GM19035 (cell line): ENCODE data around the gene OSBPL1A.
A peak's percentile ranks its signal among the peaks of the same experiment; 100 is the strongest.

Experiments
- ATAC-seq: cut with Tn5 transposase; IDR thresholded peaks from one replicate; pipeline ENCODE4 v1.9.1; 2021; ENCODE audit not compliant: unreplicated experiment

OSBPL1A gene

DNA sequence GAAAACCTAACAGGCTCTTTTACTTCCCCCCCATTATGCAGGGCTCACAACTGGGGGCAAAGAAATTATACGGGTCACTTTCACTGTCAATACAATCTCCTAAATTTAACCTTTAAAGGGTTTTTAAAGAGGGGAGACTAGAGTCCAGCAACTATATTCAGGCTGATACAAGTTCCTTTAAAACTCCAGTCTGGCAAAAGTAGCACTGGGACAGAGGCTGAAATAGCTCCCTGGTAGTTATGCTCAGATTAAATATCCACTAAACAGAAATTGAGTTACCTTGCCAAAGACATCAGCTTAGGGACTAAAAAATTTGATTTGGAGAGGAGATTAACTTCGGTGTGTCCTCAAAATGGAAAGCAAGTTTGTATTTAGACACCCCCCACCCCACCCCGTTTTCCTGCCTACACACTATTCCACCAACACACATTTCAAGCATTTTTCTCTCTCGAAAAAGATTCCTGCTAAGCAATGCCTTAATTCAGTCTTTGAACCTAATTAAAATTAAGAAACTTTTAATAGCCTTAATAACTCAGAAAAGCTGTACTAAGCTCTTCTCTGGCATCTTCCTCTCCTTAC, 127.2 kb downstream of the OSBPL1A start:
- ATAC-seq = no peak

DNA sequence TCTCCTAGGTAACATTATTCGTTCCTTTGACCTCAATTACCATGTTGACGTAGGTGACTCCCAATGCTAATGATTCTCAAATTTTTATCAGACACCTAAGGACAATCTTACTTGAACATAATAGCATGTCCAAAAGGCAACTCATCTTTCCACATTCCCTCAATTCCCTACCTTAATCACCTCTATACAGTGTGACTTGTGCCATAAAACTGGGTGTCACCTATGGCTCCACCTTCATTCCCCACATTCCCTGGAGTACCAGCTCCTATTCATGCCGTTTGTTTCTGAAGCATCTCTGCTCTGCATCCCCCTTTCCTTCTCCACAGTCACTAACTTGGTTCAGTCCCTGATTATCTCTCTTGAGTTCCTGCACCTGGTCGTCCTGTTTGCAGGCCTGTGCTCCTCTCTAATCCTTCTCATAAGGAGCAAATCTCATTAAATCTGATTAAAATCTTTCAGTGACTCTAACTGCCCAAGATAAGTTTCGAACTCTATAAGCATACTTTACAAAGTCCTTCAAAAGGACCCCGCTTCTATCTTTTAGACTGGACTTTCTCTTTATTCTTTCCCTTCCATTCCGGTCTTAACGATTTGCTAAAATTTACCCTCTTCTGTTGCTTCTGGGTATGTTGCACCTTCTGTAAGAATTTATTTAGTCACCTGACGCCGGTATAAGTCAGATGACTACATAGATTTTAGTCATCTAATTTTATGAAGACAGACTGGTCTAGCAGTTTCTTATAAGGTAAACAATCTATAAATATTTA, 128.7 kb downstream of the OSBPL1A start:
- no peak for ATAC-seq

DNA sequence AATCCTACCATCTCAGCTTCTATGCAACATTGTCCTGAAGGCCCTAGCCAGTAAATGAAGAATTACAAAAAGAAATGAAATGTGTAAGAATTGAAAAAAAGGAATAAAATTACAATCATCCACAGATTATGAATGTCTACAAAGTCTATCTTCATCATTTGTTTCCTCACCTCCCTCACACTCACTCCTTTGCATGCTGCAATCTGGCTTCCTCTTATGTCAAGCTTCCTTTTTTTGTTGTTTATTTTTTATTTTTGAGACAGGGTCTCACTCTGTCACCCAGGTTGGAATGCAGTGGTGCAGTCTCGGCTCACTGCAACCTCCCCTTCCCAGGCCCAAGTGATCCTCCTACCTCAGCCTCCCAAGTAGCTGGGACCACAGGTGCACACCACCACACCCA, 129.7 kb downstream of the OSBPL1A start:
- ATAC-seq = no peak

GRCh38 chr18:24266131-24266530, 131.5 kb downstream of the OSBPL1A start:
- no peak for ATAC-seq

- ATAC-seq = no peak
Observed at GRCh38 chr18:24265502-24266064, 132.0 kb downstream of the OSBPL1A start.

- no peak for ATAC-seq
Observed at GRCh38 chr18:24263050-24263449, 134.6 kb downstream of the OSBPL1A start.

- ATAC-seq = no peak
Observed at GRCh38 chr18:24262087-24262486, 135.5 kb downstream of the OSBPL1A start.

- ATAC-seq = no peak
Observed at GRCh38 chr18:24259869-24260641, 137.6 kb downstream of the OSBPL1A start.

- ATAC-seq = no peak
Observed at GRCh38 chr18:24254071-24254470, 143.6 kb downstream of the OSBPL1A start.

DNA sequence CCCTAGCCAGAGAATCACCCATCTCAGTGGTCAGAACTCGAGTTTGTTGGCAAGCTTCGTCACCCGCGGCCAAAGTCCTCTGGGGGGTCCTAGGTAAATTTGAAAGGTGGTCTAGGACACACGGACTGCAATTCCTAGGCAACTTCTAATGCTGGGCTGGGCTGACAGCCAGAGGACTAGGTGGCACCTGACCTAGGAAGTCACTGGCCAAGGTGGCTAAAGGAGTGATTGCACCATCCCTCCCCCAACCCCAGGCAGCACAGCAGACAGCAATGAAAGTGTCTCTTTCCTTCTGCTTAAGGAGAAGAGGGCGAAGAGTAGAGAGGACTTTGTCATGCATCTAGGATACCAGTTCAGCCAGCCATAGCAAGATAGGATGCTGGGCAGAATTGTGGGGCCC, 147.9 kb downstream of the OSBPL1A start:
- ATAC-seq = no peak

DNA sequence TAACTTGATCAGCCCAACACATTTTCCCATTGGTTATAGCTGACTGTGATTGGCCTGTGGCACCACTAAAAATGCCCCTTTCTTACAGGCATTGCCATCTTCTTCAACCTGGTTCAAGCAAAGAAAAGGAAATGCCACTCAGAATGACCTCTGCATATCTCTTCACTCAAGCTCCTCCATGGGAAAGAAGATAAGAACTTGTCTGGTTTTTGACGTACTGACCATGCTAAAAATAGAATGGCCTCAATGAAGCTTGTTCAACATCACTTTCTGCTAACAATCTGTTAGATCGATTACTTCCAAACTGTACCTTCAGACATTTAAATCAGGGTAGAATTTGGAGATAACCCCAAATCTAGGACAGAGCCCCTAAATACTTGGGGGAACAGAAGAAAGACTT, 149.3 kb downstream of the OSBPL1A start:
- no peak for ATAC-seq

DNA sequence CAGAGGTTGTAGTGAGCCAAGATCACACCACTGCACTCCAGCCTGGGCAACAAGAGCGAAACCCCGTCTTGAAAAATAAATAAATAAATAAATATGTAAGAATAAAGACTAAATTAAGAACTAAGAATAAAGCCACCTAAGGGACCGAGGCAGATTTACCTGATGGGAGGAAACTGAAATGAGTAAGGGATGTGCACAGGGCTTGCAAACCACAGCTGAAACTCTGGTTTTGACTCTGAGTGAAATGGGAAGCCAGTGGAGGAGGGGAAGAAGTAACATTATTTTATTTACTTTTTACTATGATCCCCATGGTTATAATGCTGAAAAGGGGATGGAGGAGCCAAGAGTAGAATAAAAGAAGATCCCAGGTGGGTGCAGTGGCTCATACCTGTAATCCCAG, 151.5 kb downstream of the OSBPL1A start:
- ATAC-seq = peak; percentile 96

DNA sequence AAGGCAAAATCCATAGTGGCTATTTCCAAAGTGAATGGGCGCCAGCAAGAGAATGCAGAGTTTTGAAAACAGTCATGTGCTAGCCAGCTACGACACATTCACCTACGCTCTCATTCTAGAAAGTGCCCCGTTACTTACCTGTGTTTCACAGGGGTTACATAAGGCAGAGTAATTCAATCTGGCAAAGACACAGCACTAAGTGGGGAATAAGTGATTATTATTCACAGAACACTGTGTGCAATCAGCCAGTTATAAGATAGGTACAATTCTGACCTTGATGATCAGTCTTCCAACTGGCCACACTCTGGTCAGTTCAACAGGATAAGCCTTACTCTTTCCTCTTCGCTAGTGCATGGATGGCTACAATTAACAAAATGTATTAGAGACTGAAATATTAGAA, 152.9 kb downstream of the OSBPL1A start:
- ATAC-seq = no peak

GRCh38 chr18:24243677-24244076, 153.9 kb downstream of the OSBPL1A start:
- ATAC-seq = no peak

- ATAC-seq = no peak
Observed at GRCh38 chr18:24239341-24239740, 158.3 kb downstream of the OSBPL1A start.

- ATAC-seq = no peak
Observed at GRCh38 chr18:24238387-24238786, 159.2 kb downstream of the OSBPL1A start.

DNA sequence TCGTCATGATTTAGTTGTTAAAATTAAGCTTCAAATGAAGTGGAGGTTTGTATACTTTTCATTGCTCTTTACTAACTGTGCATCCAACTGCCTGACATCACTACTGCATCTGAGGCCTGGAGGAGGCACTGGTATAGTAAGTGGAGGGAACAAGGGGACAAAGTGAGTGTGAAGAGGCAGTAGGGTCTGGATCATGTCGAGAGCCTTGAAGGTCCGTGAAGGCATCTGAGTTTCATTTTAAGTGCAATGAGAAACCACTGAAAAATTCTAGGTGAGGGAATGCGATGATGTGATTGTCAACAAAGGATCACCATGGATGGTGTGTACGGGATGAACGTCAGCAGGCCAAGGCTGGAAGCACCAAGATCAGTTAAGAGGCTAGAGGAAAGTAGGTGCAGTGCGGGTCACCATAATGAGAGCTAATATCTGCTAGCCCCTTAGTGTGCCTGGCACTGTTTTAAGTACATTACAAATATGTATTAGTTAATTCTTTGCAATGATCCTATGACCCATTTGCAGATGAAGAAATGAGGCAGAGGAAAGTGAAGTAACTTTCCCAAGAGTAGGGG, 162.7 kb downstream of the OSBPL1A start:
- no peak for ATAC-seq

GRCh38 chr18:24234330-24234729, 163.3 kb downstream of the OSBPL1A start:
- ATAC-seq = no peak

DNA sequence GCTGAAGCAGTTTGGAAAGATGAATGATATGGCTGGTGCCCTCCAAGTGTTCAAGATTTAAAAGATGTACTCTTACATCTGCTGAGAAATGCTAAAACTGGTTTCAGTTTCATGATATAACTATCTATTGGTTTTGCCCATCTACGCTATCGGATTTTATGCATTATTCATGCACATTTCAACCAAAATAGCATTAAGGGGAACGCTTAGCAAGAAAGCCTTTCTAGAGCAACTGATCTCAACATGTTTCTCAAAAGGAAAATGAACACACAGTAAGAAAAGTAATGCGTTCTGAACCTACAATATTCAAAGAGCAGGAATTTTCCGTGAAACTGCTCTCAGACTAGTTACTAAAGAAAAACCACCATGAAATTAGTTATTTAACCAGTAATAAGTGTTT, 164.8 kb downstream of the OSBPL1A start:
- ATAC-seq = no peak

DNA sequence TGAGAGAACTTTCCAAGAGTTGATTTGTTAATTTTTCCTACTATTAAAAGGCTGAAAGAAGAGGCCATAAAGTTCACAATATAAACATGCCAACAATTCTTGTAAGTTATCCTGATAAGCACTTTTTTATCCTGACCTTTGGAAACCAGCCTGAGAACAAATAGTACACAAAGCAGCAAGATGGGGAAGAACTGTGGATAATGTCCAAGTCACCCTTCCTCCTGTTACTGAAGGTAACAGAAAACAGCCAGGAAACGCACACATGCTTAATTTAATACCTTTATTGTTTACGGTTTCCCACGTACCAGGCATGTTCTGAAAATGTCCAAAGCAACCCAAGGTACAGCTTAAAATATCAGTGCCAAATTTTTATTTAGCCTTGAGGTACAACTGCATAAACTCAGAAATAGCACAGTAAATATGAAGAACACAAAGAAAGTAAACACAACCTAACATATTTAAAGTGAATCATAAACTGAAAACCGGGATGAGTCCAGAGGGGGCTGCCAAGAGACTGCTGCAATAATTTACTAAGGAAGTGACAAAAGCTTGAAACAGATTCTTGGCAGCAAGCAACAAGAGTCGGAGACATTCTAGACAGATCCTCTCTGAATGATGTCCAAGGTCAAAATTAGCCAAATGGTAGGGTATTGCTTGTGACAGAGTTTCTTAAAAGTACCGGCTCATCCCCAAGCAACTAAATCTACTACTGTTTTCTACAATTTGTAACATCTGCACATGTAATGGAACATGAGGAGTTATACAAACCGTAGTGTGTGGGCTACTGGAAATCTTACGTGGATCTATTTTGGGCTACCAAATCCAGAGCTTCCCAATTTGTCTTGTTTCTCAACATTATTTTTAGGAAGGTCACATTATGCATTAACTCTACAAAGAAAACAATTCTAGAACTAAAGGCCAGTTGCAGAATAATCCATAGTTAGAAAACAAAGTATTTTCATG, 165.6 kb downstream of the OSBPL1A start:
- no peak for ATAC-seq
